Measurements from ENCODE around the gene PCDH11X.
"Not testable (repeated sequence)": the region's sequence is repeated elsewhere in the genome, so short reads cannot be mapped to it uniquely, and the experiment has no call there.

PCDH11X gene

GRCh38 chrX:91779135-91779534 lies at the start of gene PCDH11X:
PCDH11X (plus strand) TSS chrX:91779375; CDS start chrX:91835505, 56,130 bp downstream.
- DNase-seq (ENCODE audit: low read depth) = not testable (repeated sequence)

GRCh38 chrX:91747446-91747845 lies 31.7 kb upstream of the PCDH11X start:
- DNase-seq (ENCODE audit: low read depth) = not testable (repeated sequence)

GRCh38 chrX:91753022-91753421 lies 26.2 kb upstream of the PCDH11X start:
- not testable (repeated sequence) for DNase-seq (ENCODE audit: low read depth)

GRCh38 chrX:91770619-91771488 lies 8.3 kb upstream of the PCDH11X start:
- DNase-seq (ENCODE audit: low read depth) = not testable (repeated sequence)

- DNase-seq (ENCODE audit: low read depth) = not testable (repeated sequence)
Measured at GRCh38 chrX:91773943-91774342, 5.2 kb upstream of the PCDH11X start.

GRCh38 chrX:91780008-91780407 lies 833 bp downstream of the PCDH11X start:
- DNase-seq (ENCODE audit: low read depth) = not testable (repeated sequence)

- not testable (repeated sequence) for DNase-seq (ENCODE audit: low read depth)
Measured at GRCh38 chrX:91780698-91781097, 1.5 kb downstream of the PCDH11X start.

GRCh38 chrX:91781553-91782298 lies 2.6 kb downstream of the PCDH11X start:
- not testable (repeated sequence) for DNase-seq (ENCODE audit: low read depth)

- DNase-seq (ENCODE audit: low read depth) = not testable (repeated sequence)
Measured at GRCh38 chrX:91782825-91783224, 3.6 kb downstream of the PCDH11X start.

- DNase-seq (ENCODE audit: low read depth) = not testable (repeated sequence)
Measured at GRCh38 chrX:91817537-91817936, 38.4 kb downstream of the PCDH11X start.

GRCh38 chrX:91825321-91825720 lies 46.1 kb downstream of the PCDH11X start:
- DNase-seq (ENCODE audit: low read depth) = not testable (repeated sequence)

Data from activated T-helper 9 cell treated with anti-CD3 and anti-CD28 coated beads, Interleukin-2, amount 50 U/mL, for 16 hours (primary cell).